Effector CD8-positive, alpha-beta T cell (primary cell): ENCODE measurements around the gene LUC7L3.
A peak's percentile ranks its signal among the peaks of the same experiment; 100 is the strongest.
"Not testable (repeated sequence)": the region's sequence is repeated elsewhere in the genome, so short reads cannot be mapped to it uniquely, and the experiment has no call there.

ENCODE experiments used
- DNase-seq: peaks from one replicate; lab custom pipeline; 2025; lab: John Stamatoyannopoulos, UW

Gene LUC7L3

GRCh38 chr17:50783193-50783660 lies 63.8 kb downstream of the LUC7L3 start:
- peak; percentile 66 for DNase-seq

GRCh38 chr17:50783905-50784304 lies 64.5 kb downstream of the LUC7L3 start:
- no peak for DNase-seq

DNA sequence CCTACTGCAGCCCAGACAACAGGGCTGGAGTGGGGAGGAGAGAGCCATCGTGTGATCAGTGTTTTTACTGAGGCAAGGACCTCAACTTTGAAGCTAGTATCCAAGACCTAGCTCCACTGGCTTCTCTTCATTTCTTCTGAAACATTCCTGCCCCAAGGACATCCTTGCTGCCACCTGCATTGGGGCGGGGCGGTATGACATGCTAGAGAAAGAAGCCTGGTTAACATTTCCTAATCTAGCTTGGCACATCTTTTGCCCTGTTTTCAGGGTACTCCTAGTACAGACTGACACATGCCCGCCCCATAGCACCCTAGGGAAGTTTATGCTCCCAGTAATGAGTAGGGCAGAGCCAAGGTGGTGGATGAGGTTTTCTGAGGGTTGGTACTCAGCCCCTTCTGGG lies 65.7 kb downstream of the LUC7L3 start:
- no peak for DNase-seq

- DNase-seq = no peak
Observed at GRCh38 chr17:50785946-50786570, 66.7 kb downstream of the LUC7L3 start.

- no peak for DNase-seq
Observed at GRCh38 chr17:50787106-50787505, 67.7 kb downstream of the LUC7L3 start.

GRCh38 chr17:50790618-50791017 lies 71.2 kb downstream of the LUC7L3 start:
- no peak for DNase-seq

- DNase-seq = no peak
Observed at GRCh38 chr17:50792132-50792531, 72.7 kb downstream of the LUC7L3 start.

- no peak for DNase-seq
Observed at GRCh38 chr17:50793007-50793406, 73.6 kb downstream of the LUC7L3 start.

GRCh38 chr17:50794361-50794760 lies 75.0 kb downstream of the LUC7L3 start:
- DNase-seq = no peak

GRCh38 chr17:50797135-50797810 lies 77.9 kb downstream of the LUC7L3 start:
- no peak for DNase-seq

GRCh38 chr17:50798424-50799288 lies 79.3 kb downstream of the LUC7L3 start:
- DNase-seq = no peak

GRCh38 chr17:50799582-50799981 lies 80.2 kb downstream of the LUC7L3 start:
- no peak for DNase-seq

- no peak for DNase-seq
Observed at GRCh38 chr17:50800196-50800700, 80.8 kb downstream of the LUC7L3 start.

- no peak for DNase-seq
Observed at GRCh38 chr17:50802609-50803571, 83.5 kb downstream of the LUC7L3 start.

DNA sequence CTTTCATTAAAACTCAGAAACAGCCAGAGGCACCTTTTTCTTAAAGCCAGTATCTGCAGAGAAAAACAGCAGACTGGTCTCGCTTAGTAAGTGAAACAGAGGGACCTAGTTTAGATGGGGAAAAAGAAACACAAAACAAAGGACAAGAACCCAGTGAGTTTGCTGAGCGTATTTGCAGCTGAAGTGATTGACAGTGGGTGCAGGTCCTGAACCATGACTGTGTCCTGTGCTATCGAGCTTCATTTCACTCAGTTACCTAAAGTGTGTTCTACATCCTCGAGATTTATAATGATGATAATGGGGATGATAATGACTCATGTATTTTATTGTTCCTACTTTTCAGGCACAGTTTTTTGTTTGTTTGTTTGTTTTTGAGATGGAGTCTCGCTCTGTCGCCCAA lies 84.3 kb downstream of the LUC7L3 start:
- no peak for DNase-seq

DNA sequence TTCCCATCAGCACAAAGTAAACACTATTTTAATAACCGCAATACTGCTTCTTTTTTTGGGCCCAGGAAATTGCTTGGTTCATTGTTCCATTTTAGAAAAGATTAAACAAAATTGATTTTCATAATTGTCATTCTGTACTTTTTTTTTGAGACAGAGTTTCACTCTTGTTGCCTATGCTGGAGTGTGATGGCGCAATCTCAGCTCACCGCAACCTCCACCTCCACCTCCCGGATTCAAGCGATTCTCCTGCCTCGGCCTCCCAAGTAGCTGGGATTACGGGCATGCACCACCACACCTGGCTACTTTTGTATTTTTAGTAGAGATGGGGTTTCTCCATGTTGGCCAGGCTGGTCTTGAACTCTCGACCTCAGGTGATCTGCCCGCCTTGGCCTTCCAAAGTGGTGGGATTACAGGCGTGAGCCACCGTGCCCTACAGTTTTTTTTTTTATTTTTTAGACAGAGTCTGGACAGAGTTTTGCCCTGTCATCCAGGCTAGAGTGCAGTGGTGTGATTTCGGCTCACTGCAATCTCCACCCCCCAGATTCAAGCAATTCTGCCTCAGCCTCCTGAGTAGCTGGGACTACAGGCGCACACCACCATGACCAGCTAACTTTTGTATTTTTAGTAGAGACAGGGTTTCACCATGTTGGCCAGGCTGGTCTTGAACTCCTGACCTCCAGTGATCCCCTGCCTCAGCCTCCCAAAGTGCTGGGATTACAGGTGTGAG lies 85.5 kb downstream of the LUC7L3 start:
- not testable (repeated sequence) for DNase-seq

GRCh38 chr17:50805486-50805885 lies 86.1 kb downstream of the LUC7L3 start:
- DNase-seq = no peak
